ENCODE results near the gene SPINK8.
"Not testable (repeated sequence)": the region's sequence is repeated elsewhere in the genome, so short reads cannot be mapped to it uniquely, and the experiment has no call there.

The SPINK8 gene

GRCh38 chr3:48276911-48277641 is 56.4 kb downstream of the SPINK8 start:
- DNase-seq = no peak

- DNase-seq = no peak
Measured at GRCh38 chr3:48275287-48276027, 58.0 kb downstream of the SPINK8 start.

- no peak for DNase-seq
Measured at GRCh38 chr3:48274452-48274851, 59.0 kb downstream of the SPINK8 start.

- DNase-seq = peak; percentile 1
Measured at GRCh38 chr3:48273594-48274211, 59.8 kb downstream of the SPINK8 start.

DNA sequence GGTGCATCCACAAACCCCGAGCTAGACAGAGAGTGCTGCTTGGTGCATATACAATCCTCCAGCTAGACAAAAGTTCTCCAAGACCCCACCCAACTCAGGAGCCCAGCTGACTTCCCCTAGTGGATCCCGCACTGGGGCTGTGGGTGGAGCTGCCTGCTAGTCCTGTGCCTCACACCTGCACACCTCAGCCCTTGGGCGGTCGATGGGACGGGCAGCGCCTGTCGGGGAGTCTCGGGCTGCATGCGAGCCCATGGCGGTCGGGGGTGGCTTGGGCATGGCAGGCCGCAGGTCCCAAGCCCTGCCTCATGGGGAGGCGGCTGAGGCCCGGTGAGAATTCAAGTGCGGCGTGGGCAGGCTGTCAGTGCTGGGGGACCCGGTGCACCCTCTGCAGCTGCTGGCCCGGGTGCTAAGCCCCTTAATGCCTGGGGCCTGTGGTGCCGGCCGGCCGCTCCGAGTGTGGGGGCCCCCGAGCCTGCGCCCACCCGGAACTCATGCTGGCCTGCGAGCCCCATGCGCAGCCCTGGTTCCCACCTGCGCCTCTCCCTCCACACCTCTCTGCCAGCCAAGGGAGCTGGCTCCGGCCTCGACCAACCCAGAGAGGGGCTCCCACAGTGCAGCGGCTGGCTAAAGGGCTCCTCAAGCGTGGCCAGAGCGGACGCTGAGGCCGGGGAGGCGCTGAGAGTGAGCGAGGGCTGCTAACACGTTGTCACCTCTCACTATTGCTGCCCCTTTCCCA is 61.5 kb downstream of the SPINK8 start:
- no peak for DNase-seq

DNA sequence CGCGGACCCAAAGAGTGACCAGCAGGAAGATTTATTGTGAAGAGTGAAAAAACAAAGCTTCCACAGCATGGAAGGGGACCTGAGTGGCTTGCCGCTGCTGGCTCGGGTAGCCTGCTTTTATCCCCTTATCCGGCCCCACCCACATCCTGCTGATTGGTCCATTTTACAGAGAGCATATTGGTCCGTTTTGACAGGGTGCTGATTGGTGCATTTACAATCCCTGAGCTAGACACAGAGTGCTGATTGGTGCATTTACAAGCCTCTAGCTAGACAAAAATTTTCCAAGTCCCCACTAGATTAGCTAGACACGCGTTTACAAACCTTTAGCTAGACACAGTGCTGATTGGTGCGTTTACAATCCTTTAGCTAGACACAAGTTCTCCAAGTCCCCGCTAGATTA is 62.2 kb downstream of the SPINK8 start:
- not testable (repeated sequence) for DNase-seq

DNA sequence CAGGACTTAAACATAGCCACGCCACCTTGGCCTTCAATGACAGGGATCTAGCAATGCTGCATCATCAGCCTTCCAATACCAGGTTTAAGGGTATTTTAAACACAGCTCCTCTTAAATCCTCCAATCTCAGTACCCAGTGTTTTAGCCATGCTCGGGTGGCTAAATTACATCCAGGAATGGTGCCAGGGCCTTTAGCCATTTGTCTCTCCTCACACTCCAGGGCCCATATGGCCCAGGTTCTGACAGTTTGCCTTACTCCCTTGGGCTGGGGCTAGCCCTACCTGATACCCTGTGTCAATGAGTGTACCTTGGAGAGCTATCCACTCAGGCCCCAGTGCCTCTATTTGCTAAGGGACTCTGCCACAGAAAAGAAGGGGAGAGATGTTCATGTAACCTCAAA is 63.2 kb downstream of the SPINK8 start:
- no peak for DNase-seq

GRCh38 chr3:48269592-48269991 is 63.9 kb downstream of the SPINK8 start:
- no peak for DNase-seq

DNA sequence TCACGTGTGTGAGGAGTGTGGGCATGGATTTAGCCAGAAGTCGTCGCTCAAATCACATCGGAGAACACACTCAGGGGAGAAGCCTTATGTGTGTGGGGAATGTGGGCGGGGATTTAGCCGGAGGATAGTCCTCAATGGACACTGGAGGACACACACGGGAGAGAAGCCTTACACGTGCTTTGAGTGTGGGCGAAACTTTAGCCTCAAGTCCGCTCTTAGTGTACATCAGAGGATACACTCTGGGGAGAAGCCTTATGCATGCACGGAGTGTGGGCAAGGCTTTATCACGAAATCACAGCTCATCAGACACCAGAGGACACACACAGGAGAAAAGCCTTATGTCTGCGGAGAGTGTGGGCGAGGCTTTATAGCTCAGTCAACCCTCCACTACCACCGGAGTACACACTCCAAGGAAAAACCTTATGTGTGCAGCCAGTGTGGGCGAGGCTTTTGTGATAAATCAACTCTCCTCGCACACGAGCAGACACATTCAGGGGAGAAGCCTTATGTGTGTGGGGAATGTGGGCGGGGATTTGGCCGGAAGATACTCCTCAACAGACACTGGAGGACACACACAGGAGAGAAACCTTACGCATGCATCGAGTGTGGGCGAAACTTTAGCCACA is 64.4 kb downstream of the SPINK8 start:
- DNase-seq = no peak

DNA sequence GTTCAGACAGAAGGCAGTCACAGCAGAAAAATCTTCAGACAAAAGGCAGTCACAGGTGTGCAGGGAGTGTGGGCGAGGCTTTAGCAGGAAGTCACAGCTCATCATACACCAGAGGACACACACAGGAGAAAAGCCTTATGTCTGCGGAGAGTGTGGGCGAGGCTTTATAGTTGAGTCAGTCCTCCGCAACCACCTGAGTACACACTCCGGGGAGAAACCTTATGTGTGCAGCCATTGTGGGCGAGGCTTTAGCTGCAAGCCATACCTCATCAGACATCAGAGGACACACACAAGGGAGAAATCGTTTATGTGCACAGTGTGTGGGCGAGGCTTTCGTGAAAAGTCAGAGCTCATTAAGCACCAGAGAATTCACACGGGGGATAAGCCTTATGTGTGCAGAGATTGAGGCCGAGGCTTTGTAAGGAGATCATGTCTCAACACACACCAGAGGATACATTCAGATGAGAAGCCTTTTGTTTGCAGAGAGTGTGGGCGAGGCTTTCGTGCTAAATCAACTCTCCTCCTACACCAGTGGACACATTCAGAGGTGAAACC is 65.0 kb downstream of the SPINK8 start:
- no peak for DNase-seq

DNA sequence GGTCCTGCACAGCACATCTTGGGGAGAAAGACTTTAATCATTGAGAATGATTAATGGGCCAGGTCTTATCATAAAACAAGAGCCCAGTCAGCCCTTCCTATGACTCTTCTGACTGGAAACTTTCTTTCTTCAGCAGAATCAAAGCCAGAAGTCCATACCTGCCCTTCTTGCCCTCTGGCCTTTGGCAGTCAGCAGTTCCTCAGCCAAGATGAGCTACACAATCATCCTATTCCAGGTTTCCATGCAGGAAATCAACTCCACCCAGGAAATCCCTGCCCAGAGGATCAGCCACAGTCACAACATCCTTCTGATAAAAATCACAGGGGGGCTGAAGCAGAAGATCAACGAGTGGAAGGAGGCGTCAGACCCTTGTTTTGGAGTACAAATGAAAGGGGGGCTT is 65.7 kb downstream of the SPINK8 start:
- no peak for DNase-seq

DNA sequence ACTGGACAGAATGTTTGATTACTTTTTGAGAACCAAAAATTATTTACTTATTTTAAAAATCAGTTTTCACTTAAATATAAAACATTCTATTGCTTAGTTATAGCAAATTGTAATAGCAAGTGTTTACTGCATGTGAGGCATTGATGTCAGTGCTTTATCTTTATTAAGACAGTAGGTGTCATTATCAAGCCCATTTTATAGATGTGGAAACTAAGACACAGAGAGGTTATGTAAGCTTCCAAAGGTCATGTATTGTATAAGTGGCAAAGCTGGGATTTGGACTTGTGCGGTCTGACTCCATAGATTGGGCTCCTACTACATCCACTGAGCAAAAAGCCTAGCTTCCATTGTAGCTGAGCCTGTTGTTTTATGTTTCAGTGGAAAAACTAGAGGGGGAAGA is 74.9 kb downstream of the SPINK8 start:
- no peak for DNase-seq

All from NCI-H446 treated with DMSO at 0.1 percent for 48 hours (cell line).